DMS153 treated with DMSO at 0.1 percent for 48 hours (cell line): ENCODE measurements around the gene RNF220.

Source experiments
- DNase-seq: peaks from one replicate; lab custom pipeline; 2025; ENCODE audit not compliant: unreplicated experiment; lab: John Stamatoyannopoulos, UW

Gene RNF220

DNA sequence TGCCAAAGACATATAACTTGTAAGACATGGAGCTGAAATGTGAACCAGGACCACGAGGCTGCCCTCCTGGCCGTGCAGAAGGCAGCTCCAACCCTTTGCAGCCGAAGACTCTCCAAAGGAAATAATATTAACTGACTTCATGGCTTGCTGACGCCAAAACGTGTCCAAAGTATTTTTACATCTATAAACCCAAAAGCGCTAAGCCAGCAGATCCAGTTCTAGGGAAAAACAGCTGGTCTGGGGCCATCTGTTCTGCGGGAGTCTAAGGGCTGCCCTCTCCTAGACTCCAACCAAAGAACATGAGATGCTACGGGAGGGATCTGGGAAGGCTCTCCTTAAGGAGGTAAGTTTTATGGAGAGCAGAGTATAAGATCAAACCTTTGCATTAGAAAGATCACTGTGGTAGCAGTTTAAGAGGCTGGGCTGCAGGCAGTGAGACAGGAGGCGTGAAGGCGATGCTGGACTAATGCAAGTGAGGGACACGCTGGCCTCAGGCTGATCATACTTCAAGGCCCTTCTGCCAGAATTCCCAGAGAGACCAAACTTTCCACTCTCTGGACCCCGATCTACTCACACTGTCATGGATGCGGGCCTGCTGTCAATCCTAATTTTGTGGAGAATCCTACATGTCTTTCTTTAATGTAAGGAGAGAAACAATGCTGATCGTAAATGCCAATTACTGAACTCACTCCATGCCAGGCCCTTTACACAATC is 268.1 kb downstream of the RNF220 start:
- no peak for DNase-seq

DNA sequence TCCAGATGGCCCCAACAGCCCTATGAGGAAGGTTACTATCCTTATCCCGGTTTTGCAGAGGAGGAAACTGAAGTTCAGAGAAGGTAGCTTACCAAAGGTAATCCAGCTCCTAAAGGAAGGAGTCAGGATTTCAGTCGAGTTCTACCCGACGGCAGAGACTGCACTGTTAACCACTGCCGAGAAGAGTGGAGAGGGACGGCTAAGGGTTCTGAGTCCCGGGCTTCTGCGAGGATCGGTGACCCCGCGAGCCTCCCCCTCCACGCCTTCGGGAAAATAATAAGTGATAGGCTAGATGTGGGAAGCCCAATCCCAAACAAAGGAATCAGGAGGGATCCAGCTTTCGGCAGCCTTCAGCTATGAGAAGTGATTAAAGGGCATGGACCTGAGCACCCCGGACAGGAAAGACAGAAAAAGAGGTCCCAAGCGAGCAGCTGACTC is 268.6 kb downstream of the RNF220 start:
- no peak for DNase-seq

DNA sequence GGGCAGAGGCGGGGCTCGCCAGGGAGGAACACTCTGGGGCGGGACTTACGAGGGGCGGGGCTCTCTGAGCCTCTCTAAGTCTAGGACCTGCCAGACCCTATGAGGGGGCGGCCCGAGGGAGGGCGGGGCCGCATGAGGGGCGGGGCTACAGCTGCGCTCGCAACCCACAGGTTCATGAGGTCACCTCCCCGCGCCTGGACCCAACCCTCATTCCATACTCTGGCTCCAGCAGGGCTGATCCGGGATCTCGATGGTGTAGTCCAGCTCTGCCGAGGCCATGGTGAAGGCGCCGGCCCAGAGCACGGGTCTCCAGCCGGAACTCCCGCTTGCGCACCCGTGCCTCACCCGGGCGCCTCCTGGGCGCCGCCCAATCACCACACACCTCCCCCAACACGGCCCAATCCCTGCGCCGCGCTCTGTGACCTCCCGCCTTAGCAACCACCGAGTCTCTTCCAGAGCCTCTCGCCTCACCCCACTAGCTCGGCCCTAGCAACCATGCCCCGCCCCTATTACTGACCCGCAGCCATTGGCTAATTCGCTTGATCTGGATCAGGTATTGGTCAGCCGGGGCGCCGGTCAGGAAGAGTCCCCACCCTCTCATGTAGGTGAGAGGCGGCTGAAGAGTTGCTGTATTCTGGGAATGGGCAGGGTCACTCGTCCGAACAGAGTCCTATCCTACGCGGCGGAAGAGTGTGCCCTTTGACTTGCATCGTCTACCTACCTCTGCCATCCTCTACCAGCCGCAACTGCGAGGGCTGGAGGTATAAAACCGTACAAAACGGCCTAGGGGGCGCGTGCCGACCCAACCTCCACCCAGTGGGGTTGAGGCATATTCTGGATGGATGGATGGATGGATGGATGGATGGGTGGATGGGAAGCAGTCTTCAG is 269.3 kb downstream of the RNF220 start, which contains the start of the genes ARMH1 and TMEM53:
TSS of gene ARMH1 (plus strand) at position 602 of the 888 bp plus-strand sequence. CDS start 14,984 bp downstream, outside the sequence.
TSS of gene TMEM53 (minus strand) at position 369 of the 888 bp plus-strand sequence. CDS start at position 279, 90 bp downstream.
- peak; percentile 100 for DNase-seq

DNA sequence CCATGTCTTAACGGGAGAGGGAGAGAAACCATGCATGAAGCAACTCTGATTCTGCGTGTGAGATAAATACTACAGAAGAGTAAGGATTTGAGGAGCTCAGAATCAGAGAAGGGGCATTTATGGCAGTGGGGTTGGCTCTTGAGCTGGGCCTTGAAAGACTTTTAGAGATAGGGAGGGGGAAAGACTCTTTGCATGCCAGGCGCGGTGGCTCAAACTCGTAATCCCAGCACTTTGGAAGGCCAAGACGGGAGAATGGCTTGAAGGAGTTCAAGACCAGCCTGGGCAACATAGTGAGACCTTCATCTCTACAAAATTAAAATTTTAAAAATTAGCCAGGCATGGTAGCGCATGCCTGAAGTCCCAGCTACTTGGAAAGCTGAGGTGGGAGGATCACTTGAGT is 270.1 kb downstream of the RNF220 start:
- no peak for DNase-seq

DNA sequence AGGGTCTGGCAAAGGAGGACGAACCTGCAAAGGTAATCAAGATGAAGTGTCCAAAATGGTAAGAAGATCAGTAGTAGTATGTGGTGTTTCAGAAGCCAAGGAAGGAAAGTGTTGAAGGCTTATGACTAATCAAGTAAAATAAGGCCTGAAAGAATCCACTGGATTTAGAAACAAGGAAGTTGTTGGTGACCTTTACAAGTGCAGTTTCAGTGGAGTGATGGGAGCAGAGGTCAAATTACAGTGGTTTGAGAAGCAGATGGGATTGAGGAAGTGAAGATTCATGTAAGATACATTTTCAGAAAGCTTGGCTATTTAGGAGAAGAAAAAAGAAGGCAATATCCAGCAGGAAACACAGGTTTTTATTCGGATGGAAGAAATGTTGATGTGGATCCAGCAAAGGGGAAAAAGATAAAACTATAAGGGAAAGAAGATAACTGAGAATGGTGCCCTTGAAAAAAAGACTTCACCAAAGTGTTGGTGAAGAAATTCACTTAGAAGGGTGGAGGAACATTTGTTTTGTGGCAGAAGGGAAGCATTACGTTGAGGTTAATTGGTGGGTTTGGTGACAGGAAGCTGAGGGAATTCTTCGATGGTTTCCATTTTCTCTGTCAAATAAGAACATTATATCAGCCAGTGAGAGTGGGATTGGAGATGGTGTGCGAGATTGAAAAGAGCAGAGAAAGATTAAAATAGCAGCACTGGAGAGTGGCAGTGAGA is 271.6 kb downstream of the RNF220 start:
- no peak for DNase-seq

DNA sequence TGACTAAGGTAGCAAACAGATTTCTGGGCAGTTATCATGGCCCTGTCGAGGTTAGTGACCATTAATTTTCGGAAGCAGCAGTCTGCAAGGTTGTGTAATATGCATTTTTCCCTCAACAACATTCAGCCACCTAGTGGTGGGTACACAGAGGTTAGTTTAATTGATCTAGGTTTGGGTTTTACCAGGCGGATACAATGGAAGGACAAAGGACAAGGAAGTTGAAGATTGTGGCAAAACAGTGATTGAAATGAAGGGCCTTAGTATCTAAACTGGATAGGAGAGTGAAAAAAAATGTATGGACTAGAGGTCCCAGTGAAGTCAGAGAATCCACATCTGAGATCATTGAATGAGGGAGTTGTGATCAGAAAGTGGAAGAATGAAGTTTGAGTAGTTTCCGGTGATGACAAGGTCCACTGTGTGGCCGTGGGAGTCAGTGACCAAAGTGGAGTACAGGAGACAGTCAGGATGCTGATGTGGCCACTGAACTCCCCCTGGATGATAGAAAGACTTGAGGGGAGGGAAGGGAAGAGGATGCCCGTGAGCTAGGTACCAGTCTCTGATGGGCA is 272.2 kb downstream of the RNF220 start:
- peak; percentile 38 for DNase-seq

DNA sequence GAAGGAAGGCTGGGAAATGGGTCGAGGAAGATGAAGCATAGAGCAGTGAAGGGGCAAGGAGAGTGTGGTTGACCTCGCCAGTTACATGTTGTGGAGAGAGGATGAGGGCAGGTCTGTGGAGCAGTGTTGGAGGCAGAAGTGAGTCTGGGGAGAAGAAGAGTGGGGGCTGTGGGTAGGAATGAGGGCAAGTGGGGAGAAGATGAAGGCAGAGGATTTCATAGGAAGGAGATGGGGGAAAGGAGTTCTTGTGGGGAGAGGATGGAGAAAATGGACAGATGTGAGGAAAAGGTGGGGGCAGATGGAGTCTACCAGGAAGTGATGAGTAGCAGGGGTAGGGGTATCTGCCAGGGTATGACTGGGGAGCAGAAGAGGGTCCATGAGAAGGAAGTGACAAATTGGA is 273.1 kb downstream of the RNF220 start:
- DNase-seq: no peak

DNA sequence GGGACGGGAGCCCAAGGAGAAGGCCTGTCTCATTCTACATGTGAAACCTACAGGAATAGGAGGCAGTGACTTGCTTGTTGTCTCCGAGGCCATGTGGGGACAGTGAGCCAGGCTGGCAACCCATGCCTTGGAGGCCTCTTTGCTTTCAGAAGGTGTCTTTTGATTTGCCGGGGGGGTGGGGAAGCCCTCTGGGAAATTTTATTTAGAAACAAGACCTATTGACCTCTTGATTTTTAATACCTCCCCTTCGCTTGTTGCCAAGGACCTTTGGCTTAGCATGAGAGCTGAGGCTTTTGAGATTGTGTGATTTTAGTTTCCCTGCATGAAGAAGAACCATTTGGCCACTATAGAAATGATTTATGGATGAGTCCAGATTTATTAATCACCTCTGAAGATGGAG is 273.6 kb downstream of the RNF220 start:
- no peak for DNase-seq

DNA sequence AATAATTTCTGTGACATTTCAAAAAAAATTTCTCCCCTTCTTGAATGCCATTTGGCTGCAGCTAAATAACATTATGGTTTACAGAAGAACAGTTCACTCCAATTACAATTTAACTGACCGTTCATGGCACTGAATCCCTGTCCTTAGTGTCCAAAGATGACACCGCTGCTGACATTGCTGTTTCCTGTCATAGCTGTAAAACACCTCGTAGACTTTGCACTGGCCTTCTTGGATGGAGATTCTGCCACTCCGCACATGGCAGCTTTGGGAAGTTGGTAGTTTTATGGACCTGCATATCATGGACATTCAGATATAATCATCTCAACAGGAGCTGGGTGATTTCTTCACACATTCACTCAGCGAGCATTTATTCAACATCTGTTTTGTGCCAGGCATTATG is 274.4 kb downstream of the RNF220 start:
- DNase-seq: no peak

DNA sequence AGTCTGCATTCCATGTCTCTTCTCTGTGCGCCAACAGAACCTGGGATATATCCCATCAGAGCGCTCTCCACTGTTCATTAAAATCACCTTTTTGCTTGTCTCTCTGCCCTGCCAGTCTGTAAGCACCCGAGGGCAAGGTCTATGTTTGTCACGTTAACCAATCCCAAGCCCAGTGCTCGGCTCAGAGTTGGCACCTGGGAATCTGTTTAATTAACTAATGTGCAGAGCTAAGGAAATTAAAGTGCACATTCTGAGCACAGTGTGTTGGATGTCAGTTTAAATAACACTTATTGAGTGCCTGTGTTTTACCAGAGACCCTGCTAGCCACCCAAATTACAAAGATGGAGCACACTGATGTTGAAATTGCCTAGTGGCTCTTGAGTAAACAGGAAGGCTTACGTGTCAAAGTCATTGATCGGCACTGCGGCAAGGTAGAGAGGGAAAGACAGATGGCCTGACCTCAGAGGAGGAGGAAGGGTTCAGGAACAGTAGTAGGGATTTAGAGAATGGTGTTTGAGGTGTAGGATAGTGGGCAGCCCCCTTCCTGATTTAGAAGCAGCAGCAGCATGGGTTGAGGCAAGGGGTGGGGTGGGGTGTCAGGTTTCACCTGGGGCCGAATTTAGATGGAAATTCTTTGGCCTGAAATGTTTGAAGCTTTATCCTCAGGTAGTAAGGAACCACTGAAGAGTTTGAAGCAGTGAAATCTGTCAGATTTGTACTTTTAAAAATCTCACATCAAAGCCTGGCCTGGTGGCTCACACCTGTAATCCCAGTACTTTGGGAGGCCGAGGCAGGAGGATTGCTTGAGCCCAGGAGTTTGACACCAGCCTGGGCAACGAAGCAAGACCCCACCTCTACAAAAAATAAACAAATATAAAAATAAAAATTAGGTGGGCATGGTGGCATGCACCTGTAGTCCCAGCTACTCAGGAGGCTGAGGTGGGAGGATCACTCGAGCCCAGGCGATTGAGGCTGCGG is 277.1 kb downstream of the RNF220 start:
- DNase-seq: no peak

DNA sequence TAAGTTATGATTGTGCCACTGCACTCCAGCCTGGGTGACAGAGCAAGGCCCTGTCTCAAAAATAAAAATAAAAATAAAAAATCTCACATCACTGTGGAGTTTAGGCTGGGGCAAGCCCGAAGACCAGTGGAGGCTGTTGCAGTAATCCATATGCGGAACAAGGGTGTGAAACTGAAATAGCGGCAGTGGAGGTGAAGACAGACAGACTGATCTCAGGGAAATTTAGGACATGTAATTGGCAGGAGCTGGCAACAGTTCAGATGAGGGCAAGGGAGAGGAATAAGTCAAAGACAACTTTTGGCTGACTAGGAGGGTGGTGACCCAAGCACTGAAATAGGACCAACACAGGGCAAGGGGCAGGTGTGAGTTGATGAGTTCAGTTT is 277.8 kb downstream of the RNF220 start:
- DNase-seq: no peak

DNA sequence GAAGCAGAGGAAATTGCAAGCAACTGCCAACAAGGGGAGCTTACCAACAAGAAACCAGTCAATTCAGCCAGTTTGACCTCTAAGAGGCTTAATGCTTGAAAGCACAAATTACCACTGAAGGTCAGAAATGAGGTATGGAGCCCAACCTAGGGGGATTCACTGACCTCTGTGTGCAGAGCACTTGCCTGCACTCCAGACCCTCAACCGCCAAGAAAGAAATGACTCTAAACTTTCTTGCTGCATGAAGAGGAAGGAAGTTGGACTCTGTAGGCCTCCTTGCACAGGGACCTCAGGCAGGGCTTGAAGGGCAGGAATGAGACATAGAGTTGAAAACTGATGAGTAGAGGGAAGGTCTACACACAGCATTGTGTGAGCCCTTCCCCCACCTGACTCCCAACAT is 279.5 kb downstream of the RNF220 start:
- DNase-seq: no peak

DNA sequence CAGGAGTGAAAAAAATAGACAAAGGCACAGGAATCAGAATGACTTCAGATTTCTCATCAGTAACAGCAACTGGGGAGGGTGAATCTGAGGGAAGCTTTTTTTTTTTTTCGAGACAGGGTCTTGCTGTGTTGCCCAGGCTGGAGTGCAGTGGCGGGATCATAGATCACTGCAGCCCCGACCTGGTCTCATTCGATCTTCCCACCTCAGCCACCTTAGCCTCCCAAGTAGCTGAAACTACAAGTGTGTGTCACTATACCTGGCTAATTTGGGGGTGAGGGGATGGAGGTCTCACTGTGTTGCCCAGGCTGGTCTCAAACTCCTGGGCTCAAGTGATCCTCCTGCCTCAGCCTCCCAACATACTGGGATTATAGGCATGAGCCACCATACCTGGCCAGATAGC is 280.2 kb downstream of the RNF220 start:
- DNase-seq: no peak

DNA sequence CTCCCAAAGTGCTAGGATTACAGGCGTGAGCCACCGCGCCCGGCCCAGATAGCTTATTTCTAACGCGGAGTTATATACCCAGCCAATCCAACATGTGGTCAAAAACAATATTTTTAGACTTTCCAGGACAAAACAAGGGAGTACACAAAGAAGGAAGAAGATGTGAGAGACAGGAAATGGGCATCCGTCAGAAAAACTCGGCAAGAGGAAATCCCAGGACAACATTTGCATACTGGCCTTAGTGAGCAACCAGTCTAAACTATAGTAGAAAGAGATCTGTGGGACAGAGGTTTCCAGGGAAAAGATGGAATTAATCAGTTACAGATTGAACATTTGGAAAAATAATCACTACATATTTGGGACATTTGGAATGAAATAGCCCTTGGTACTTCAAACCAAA is 280.8 kb downstream of the RNF220 start:
- DNase-seq: no peak

DNA sequence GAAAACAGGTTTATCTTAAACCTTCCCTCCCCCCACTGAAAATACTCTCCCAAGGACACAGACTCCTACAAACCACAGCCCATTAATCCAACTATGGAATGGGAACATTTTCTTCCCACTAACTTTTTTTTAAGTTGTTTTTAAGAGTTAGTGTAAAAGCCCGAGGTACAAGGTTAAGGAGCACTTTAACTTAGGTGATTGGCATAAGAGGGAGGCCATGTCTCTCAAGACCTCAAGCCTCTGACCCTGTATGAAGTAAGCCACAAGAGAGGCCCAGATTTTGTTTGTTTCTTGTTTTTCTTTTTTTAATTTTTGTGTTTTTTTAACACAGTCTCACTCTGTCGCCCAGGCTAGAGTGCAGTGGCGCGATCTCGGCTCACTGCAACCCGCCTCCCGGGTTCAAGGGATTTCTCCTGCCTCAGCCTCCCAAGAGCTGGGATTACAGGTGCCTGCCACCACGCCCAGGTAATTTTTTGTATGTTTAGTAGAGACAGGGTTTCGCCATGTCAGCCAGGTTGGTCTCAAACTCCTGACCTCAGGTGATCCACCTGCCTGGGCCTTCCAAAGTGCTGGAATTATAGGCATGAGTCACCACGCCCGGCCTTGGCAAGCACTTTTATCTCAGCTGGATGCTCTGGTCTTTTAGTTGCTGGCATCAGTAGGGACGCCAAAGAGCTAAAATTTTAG is 283.8 kb downstream of the RNF220 start:
- DNase-seq: no peak

DNA sequence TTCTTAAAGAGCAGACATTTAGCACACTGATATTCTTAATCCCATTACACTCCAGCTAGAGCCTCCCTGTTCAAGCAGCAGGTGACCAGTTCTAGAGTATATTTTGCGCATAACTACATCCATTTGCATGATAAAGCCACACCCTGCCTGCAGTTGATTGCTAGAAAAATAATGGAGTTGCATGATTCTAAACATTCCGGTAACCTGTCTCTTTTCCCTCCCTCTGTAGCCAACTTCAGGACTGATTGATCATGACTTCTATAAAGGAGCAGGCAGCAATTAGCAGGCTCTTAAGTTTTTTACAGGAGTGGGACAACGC is 284.4 kb downstream of the RNF220 start:
- no peak for DNase-seq

DNA sequence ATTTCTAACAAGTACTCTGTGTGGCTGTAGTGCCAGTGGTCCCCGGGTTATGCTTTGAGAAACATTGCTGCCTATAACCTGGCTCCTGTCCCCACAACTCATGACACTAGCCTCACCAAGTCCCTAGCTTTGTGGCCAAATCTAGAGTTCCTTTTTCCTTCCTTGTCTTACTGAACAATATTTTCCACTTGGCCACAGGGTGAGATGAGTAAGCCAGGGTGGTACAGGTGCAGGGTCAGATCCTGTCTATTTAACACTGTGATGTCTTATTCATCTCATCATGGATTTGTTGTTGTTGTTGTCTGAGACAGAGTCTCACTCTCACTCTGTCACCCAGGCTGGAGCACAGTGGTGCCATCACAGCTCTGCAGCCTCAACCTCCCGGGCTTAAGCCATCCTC is 288.1 kb downstream of the RNF220 start:
- no peak for DNase-seq

DNA sequence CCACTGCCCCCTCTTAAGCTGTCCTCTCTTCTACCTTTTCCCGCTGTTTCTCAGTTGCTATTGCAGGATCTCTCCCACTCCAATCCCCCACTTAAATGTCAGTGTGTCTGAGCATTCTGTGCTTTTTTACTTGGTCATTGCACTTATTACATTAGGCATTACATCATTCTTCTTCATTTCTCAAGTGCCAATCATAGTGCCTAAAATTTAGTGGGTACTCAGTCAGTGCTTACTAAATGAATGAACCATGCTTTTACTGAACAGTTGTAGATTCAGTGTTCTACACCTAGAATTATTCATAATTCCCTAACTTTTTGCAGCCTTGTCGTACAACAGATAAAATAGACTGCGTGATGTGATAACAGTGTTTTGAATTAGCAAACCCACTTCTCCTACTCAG is 288.8 kb downstream of the RNF220 start:
- no peak for DNase-seq

DNA sequence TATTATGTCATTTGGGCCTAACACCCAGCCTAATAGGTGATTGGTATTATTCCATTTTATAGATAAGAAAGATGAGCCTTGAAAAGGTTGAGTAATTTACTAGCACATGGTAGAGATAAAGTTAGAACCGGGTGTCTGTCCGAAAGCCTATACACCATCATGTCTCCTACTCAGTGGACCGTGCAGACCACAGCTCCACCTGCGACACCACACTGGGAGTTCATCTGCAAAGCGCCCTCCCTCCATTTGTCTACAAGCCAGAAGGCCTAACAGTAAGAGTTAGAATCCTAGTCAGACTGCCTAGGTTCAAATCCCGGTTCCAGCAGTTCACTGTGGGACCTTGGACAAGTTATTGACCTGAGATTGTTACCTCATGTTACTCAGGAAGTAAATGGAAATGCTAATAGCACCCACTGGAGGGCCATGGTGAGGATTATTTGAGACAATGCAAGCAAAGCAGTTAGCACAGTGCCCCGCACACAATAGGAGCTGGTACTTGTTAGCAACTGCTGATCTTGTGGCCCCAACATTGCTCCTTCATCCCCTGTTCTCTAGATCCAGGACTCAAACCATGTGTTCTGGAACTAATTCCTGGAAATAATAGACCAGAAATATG is 289.9 kb downstream of the RNF220 start:
- no peak for DNase-seq
